Pons (tissue), 1 donor: Measurements from ENCODE around the gene AP4B1.
A peak's percentile ranks its signal among the peaks of the same experiment; 100 is the strongest.

Source experiments
- DNase-seq: peaks from one replicate; pipeline ENCODE4 v3.0.0-alpha.2; 2016; ENCODE audit warnings: low spot score

The AP4B1 gene

GRCh38 chr1:113930499-113931161 is 26.0 kb upstream of the AP4B1 start:
- DNase-seq: peak; percentile 26

- peak; percentile 34 for DNase-seq
Measured at GRCh38 chr1:113929750-113930498, 25.3 kb upstream of the AP4B1 start.

- DNase-seq: peak; percentile 90
Measured at GRCh38 chr1:113928941-113929749, 24.5 kb upstream of the AP4B1 start, which contains the start of gene HIPK1. HIPK1 (plus strand) TSS chr1:113929324.

GRCh38 chr1:113928187-113928930 is 23.8 kb upstream of the AP4B1 start:
- peak; percentile 54 for DNase-seq

- DNase-seq: no peak
Measured at GRCh38 chr1:113924473-113924872, 19.9 kb upstream of the AP4B1 start.

- no peak for DNase-seq
Measured at GRCh38 chr1:113922957-113923356, 18.4 kb upstream of the AP4B1 start.

GRCh38 chr1:113918243-113918642 is 13.6 kb upstream of the AP4B1 start:
- no peak for DNase-seq

GRCh38 chr1:113917400-113918082 is 12.9 kb upstream of the AP4B1 start:
- DNase-seq: no peak

GRCh38 chr1:113916974-113917373 is 12.4 kb upstream of the AP4B1 start:
- DNase-seq: no peak

GRCh38 chr1:113913887-113914664 is 9.5 kb upstream of the AP4B1 start:
- no peak for DNase-seq

GRCh38 chr1:113913312-113913668 is 8.7 kb upstream of the AP4B1 start:
- DNase-seq: no peak

GRCh38 chr1:113912594-113913311 is 8.2 kb upstream of the AP4B1 start:
- peak; percentile 28 for DNase-seq

GRCh38 chr1:113905435-113905861 is 849 bp upstream of the AP4B1 start:
- peak; percentile 26 for DNase-seq

- no peak for DNase-seq
Measured at GRCh38 chr1:113904293-113904673, 316 bp downstream of the AP4B1 start.

- peak; percentile 9 for DNase-seq
Measured at GRCh38 chr1:113903501-113904292, 902 bp downstream of the AP4B1 start.

GRCh38 chr1:113901191-113901590 is 3.4 kb downstream of the AP4B1 start:
- DNase-seq: no peak

GRCh38 chr1:113899111-113899510 is 5.5 kb downstream of the AP4B1 start:
- no peak for DNase-seq

GRCh38 chr1:113898241-113898814 is 6.3 kb downstream of the AP4B1 start:
- DNase-seq: no peak

- no peak for DNase-seq
Measured at GRCh38 chr1:113895961-113896360, 8.6 kb downstream of the AP4B1 start.
